ENCODE measurements around the gene FXYD6.
"Not testable (repeated sequence)": the region's sequence is repeated elsewhere in the genome, so short reads cannot be mapped to it uniquely, and the experiment has no call there.

Gene FXYD6

GRCh38 chr11:117815262-117815803 is 61.1 kb downstream of the FXYD6 start:
- no peak for DNase-seq

GRCh38 chr11:117814766-117815261 is 61.6 kb downstream of the FXYD6 start:
- peak; percentile 46 for DNase-seq

GRCh38 chr11:117814204-117814765 is 62.2 kb downstream of the FXYD6 start:
- DNase-seq, result no peak

GRCh38 chr11:117810056-117810451 is 66.4 kb downstream of the FXYD6 start:
- not testable (repeated sequence) for DNase-seq

- DNase-seq, result peak; percentile 18
Observed at GRCh38 chr11:117809236-117810055, 67.0 kb downstream of the FXYD6 start.

GRCh38 chr11:117808784-117809183 is 67.7 kb downstream of the FXYD6 start:
- no peak for DNase-seq

- no peak for DNase-seq
Observed at GRCh38 chr11:117807482-117808327, 68.8 kb downstream of the FXYD6 start.

GRCh38 chr11:117806846-117807245 is 69.6 kb downstream of the FXYD6 start:
- no peak for DNase-seq

- no peak for DNase-seq
Observed at GRCh38 chr11:117805045-117805444, 71.4 kb downstream of the FXYD6 start.

GRCh38 chr11:117803896-117804295 is 72.6 kb downstream of the FXYD6 start:
- no peak for DNase-seq

GRCh38 chr11:117799634-117800033 is 76.8 kb downstream of the FXYD6 start:
- DNase-seq, result no peak

GRCh38 chr11:117796872-117797529 is 79.5 kb downstream of the FXYD6 start, which contains the start of gene DSCAML1:
DSCAML1 (minus strand) TSS chr11:117797216; CDS start chr11:117797079, 137 bp downstream.
- DNase-seq, result no peak

- DNase-seq, result no peak
Observed at GRCh38 chr11:117796456-117796871, 80.0 kb downstream of the FXYD6 start.

- no peak for DNase-seq
Observed at GRCh38 chr11:117795638-117796455, 80.6 kb downstream of the FXYD6 start.

- no peak for DNase-seq
Observed at GRCh38 chr11:117794772-117795629, 81.5 kb downstream of the FXYD6 start.

GRCh38 chr11:117794135-117794534 is 82.3 kb downstream of the FXYD6 start:
- DNase-seq, result no peak

- no peak for DNase-seq
Observed at GRCh38 chr11:117793583-117793982, 82.9 kb downstream of the FXYD6 start.

GRCh38 chr11:117792992-117793391 is 83.5 kb downstream of the FXYD6 start:
- no peak for DNase-seq

- peak; percentile 89 for DNase-seq
Observed at GRCh38 chr11:117792241-117792640, 84.2 kb downstream of the FXYD6 start.

GRCh38 chr11:117790279-117790678 is 86.2 kb downstream of the FXYD6 start:
- no peak for DNase-seq

All from NCI-H187 treated with DMSO at 0.1 percent for 48 hours (cell line).